IPS-NIHi7 (cell line): ENCODE results near the gene SEMA7A.
"Not testable (repeated sequence)": the region's sequence is repeated elsewhere in the genome, so short reads cannot be mapped to it uniquely, and the experiment has no call there.

Source experiments
- DNase-seq: peaks from one replicate; pipeline ENCODE4 v3.0.0; 2012; ENCODE audit warnings: mixed read lengths; ENCODE audit errors: extremely low spot score

Gene SEMA7A

GRCh38 chr15:74373056-74373650, 60.6 kb downstream of the SEMA7A start:
- DNase-seq = no peak

DNA sequence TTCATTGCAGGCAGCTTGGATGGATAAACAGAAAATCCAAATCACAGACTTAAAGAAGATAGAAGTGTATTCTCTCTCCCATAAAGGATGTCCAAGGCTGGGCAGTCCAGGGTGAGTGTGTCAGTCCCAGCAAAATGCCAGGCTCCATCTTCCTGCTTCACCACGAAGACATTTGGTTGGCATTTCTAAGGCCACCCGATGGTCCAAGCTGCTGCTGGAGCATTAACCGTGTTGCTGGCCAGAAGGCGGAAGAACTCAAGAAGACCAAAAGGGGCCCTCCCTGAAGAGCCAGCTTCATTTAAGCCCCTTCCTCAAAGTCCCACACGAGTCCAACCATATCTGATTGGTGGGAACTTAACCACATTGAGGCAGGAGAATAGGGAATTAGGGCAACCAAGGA, 63.3 kb downstream of the SEMA7A start:
- DNase-seq = no peak

- no peak for DNase-seq
Observed at GRCh38 chr15:74369756-74370155, 64.0 kb downstream of the SEMA7A start.

GRCh38 chr15:74369084-74369745, 64.5 kb downstream of the SEMA7A start:
- no peak for DNase-seq

DNA sequence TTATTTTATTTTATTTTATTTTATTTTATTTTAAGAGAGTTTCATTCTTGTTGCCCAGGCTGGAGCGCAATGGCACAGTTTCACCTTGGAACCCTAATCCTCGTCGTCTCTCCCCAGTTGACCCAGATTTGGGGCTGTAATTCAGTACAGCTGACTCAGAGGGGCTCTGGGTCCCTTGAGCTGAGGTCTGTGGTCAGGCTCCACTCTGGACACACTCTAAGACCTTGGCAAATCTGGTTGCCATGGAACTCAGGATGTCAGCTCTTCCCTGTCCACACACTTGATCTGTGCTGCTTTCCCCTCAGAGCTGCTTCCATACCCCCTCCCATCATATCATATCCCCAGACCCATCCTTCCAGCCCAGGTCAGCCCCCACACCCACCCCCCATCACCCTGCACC, 65.6 kb downstream of the SEMA7A start:
- DNase-seq = no peak

DNA sequence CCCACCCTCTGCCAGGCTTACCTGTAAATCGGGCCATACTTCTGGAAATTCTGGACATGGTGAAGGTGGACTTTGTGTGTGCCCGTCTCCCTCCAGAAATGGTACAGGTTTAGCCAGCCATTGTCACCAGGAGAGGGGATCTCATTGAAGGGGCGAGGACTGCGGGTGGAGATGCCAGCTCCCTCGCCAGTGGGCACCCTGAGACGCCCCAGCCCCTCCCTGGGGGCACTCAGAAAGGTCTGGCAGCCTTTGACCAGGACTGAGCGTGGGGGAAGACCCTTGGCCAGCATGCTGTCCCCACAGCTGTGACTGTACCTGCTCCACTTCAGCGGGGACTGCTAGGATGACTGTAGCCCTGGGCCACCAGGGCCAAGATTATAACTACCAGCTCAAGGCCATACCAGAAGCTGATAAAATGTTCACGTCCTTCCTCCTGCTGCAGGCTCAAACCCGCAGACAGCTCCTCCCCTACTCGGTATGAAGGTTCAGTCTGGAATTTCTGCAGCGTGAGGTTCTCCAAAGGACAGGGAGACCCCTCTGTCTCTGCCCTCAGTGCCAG, 66.4 kb downstream of the SEMA7A start, which contains the start of gene CYP11A1:
CYP11A1 (minus strand) TSS at position 351 of the 559 bp plus-strand sequence; CDS start at position 290, 61 bp downstream.
- no peak for DNase-seq

GRCh38 chr15:74365598-74366445, 67.9 kb downstream of the SEMA7A start:
- peak; percentile 54 for DNase-seq

- DNase-seq = peak; percentile 49
Observed at GRCh38 chr15:74364936-74365597, 68.7 kb downstream of the SEMA7A start.

GRCh38 chr15:74362482-74362881, 71.3 kb downstream of the SEMA7A start:
- no peak for DNase-seq

- DNase-seq = not testable (repeated sequence)
Observed at GRCh38 chr15:74360855-74361254, 72.9 kb downstream of the SEMA7A start.

DNA sequence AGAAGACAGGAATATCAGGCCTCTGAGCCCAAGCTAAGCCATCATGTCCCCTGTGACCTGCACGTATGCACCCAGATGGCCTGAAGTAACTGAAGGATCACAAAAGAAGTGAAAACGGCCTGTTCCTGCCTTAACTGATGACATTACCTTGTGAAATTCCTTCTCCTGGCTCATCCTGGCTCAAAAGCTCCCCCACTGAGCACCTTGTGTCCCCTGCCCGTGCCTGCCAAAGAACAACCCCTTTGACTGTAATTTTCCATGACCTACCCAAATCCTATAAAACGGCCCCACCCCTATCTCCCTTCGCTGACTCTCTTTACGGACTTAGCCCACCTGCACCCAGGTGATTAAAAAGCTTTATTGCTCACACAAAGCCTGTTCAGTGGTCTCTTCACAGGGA, 74.4 kb downstream of the SEMA7A start:
- DNase-seq = not testable (repeated sequence)
